A549 (cell line): ENCODE results near the gene MADCAM1. TPM values are rescaled to one million over a fixed set of nuclear protein-coding genes. Genes with fewer than 3 reads are reported as not detected.

Experiments
- ATAC-seq, 2 experiments: fragments of 200-7000 bp in 1 of 2; fragments of >200 bp in 1 of 2; cut with Nextera tagmentation in 1 of 2; cut with Tn5 transposase in 1 of 2; 3 replicates each; pipeline versions ENCODE4 v1.8.0 to v1.9.1; 2018 to 2020; ENCODE audit warnings: mild to moderate bottlenecking in 1 of 2, moderate library complexity in 1 of 2
- CTCF ChIA-PET: fragments of 300-600 bp; sonication (Branson Sonifier 250); formaldehyde crosslinking; extraction: SDS; loops from one replicate; lab custom pipeline; 2021; ENCODE audit warnings: antibody characterized with exemption, inconsistent platforms; lab: Yijun Ruan, JAX
- POLR2A ChIA-PET: fragments of 350-600 bp; formaldehyde crosslinking; extraction: SDS; loops from one replicate; lab custom pipeline; 2021; ENCODE audit warnings: antibody characterized with exemption, inconsistent platforms; lab: Yijun Ruan, JAX
- DNase-seq, 2 experiments: peaks; one replicate each; pipeline versions ENCODE4 v3.0.0 to v3.0.0-alpha.2; 2011 to 2016; ENCODE audit warnings: low read depth in 1 of 2, low spot score in 1 of 2
- FAIRE-seq: peaks from 2 replicates; lab custom pipeline; 2011; peaks lifted over from hg19 to GRCh38; lab: Jason Lieb, UNC
- H3K27ac ChIP-seq, 2 experiments: fragments of >200 bp; sonication (Bioruptor Twin); formaldehyde crosslinking; 3 replicates each; pipeline ENCODE4 v1.5.1; 2016 to 2017
- H3K4me1 ChIP-seq: fragments of >200 bp; sonication (Bioruptor Twin); formaldehyde crosslinking; 3 replicates; pipeline ENCODE4 v1.6.1; 2016
- H3K4me2 ChIP-seq: fragments of >200 bp; sonication (Bioruptor Twin); formaldehyde crosslinking; 3 replicates; pipeline ENCODE4 v1.6.1; 2016
- H3K4me3 ChIP-seq: fragments of >200 bp; sonication (Bioruptor Twin); formaldehyde crosslinking; 3 replicates; pipeline ENCODE4 v1.5.1; 2016
- H3K9me3 ChIP-seq: fragments of >200 bp; sonication (Bioruptor Twin); formaldehyde crosslinking; 3 replicates; pipeline ENCODE4 v1.6.1; 2016
- CBX2 ChIP-seq: fragments of 200-600 bp; sonication (generic); IDR thresholded peaks from 2 replicates; pipeline ENCODE4 v1.6.1; 2016; ENCODE audit warnings: low read depth, mild to moderate bottlenecking, borderline replicate concordance
- CEBPB ChIP-seq, 2 experiments: fragments of >200 bp in 1 of 2; sonication (Bioruptor Twin) in 1 of 2; formaldehyde crosslinking in 1 of 2; IDR thresholded peaks; 2 replicates each; pipeline ENCODE4 v1.6.1; 2012 to 2016
- EP300 ChIP-seq, 2 experiments: fragments of >200 bp; sonication (Bioruptor Twin); formaldehyde crosslinking; IDR thresholded peaks; 2 replicates in 1 of 2; 3 replicates in 1 of 2; pipeline ENCODE4 v1.6.1; 2016 to 2017
- FOSB ChIP-seq: fragments of 250-450 bp; sonication (Bioruptor Pico); IDR thresholded peaks from 2 replicates; pipeline ENCODE4 v1.5.0; 2020; ENCODE audit warnings: mild to moderate bottlenecking, moderate library complexity
- FOSL2 ChIP-seq, 2 experiments: fragments of 450-650 bp in 1 of 2; fragments of >200 bp in 1 of 2; sonication (Bioruptor Twin) in 1 of 2; formaldehyde crosslinking; IDR thresholded peaks; 2 replicates each; pipeline versions ENCODE4 v1.5.0 to v1.6.1; 2016 to 2020; ENCODE audit warnings: mild to moderate bottlenecking in 1 of 2, moderate library complexity in 1 of 2
- HDAC2 ChIP-seq: fragments of 200-600 bp; sonication (generic); IDR thresholded peaks from 2 replicates; pipeline ENCODE4 v1.6.1; 2016
- HEYL ChIP-seq: fragments of 250-450 bp; sonication (Bioruptor Pico); IDR thresholded peaks from 2 replicates; pipeline ENCODE4 v1.8.0; 2021; ENCODE audit warnings: mild to moderate bottlenecking, moderate library complexity
- HOXB5 ChIP-seq: fragments of 250-450 bp; sonication (Bioruptor Pico); IDR thresholded peaks from 2 replicates; pipeline ENCODE4 v1.5.0; 2020; ENCODE audit warnings: mild to moderate bottlenecking, moderate library complexity
- JUN ChIP-seq, 2 experiments: fragments of >200 bp; sonication (Bioruptor Twin); formaldehyde crosslinking; IDR thresholded peaks; 2 replicates in 1 of 2; 3 replicates in 1 of 2; pipeline ENCODE4 v1.6.1; 2016 to 2017
- NPAS2 ChIP-seq: fragments of 250-450 bp; sonication (Bioruptor Pico); IDR thresholded peaks from 2 replicates; pipeline ENCODE4 v1.8.0; 2022; ENCODE audit warnings: mild to moderate bottlenecking, moderate library complexity, borderline replicate concordance
- RAD21 ChIP-seq, 2 experiments: fragments of >200 bp in 1 of 2; sonication (Bioruptor Twin) in 1 of 2; formaldehyde crosslinking in 1 of 2; IDR thresholded peaks in 1 of 2; conservative IDR thresholded peaks in 1 of 2; 2 replicates in 1 of 2; 3 replicates in 1 of 2; pipeline ENCODE4 v1.6.1; 2012 to 2018; ENCODE audit warnings: inconsistent platforms in 1 of 2
- RCOR1 ChIP-seq: fragments of 150-350 bp; IDR thresholded peaks from 2 replicates; pipeline ENCODE4 v1.6.1; 2014; ENCODE audit warnings: antibody characterized with exemption, low read length, low read depth
- RNF2 ChIP-seq: fragments of 200-600 bp; sonication (generic); IDR thresholded peaks from 2 replicates; pipeline ENCODE4 v1.6.1; 2016; ENCODE audit warnings: low read depth, mild to moderate bottlenecking, antibody characterized with exemption, moderate library complexity, borderline replicate concordance
- ZNF302 ChIP-seq: fragments of 250-450 bp; sonication (Bioruptor Pico); IDR thresholded peaks from 2 replicates; pipeline ENCODE4 v1.9.0; 2021; ENCODE audit warnings: inconsistent platforms, mild to moderate bottlenecking, moderate library complexity
- ZSCAN20 ChIP-seq: fragments of 250-450 bp; sonication (Bioruptor Pico); IDR thresholded peaks from 2 replicates; pipeline ENCODE4 v1.8.0; 2022; ENCODE audit warnings: mild to moderate bottlenecking, moderate library complexity
- WGBS: methylation state at CpG from one replicate; pipeline ENCODE4 v1.1.6; 2017; ENCODE audit errors: missing lambda C conversion rate; 5-methylcytosine and 5-hydroxymethylcytosine counted together
- polyA plus RNA-seq, 4 experiments: library from polyadenylated mRNA; depleted of rRNA in 3 of 4; stranded (reverse); fragments of >200 nt; fragmentation: RNase III in 1 of 4; extraction: RNeasy Plus Mini Kit Qiagen cat#74134 plus additional on column Dnase treatment in 1 of 4; gene quantifications; 2 replicates in 3 of 4; 3 replicates in 1 of 4; pipeline ENCODE4 v1.2.3, GENCODE V29; 2011 to 2017
- TF ChIP-seq, protein P1 (sequence below): IDR thresholded peaks from 2 replicates; pipeline ENCODE4 v1.6.1; 2012
- TF ChIP-seq, protein P2 (sequence below): IDR thresholded peaks from 2 replicates; pipeline ENCODE4 v1.6.1; 2012
- TF ChIP-seq, protein P3 (sequence below): IDR thresholded peaks from 2 replicates; pipeline ENCODE4 v1.6.1; 2012; ENCODE audit warnings: low read depth, borderline replicate concordance
- TF ChIP-seq, protein P4 (sequence below): fragments of >200 bp; sonication (Bioruptor Twin); formaldehyde crosslinking; IDR thresholded peaks from 3 replicates; pipeline ENCODE4 v1.6.1; 2016

Gene MADCAM1
- polyA plus RNA-seq, 2 of the 4 experiments (the other 2 are of a cell fraction), result 0.06 to 0.25 TPM

DNA sequence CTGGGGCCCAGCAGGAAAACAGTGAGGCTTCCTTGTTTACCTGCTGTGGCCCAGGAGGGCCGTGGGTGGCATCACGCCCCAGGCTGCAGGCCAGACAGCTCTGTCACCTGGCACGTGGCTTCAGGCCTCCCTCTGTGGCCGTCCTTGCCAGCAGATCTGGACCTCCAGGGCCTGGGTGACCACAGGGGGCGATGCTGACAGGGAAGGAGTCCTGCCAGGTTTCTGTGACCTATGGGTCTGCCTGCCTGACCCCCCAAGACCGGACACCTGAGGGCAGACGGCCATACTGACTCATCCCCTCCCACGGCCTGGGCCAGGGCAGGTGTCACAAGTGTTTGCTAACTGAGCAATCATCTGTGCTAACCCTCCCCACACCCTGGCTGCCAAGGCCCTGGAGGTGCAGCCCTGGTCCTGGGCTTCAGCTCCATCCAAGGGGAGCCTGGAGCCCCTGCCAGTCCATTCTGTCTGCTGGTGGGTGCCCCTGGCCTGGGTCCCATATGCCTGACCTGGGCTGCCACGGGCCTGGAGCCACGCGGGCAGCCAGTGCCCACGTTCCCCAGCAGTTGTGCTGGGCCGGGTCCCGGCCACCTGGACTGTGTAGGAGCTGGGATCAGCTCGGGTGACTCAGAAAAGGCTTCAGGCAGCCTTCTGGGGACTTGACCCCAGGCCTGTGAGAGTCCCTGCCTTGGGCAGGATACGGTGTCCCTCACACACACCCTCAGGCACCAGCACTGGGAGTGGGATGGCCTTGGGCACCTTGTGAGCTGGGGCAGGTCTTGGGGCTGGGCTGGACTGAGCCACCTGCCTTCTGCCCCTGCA is 38.9 kb downstream of the MADCAM1 start:
- 33% methylated on average over 3 of the region's 16 CpGs for WGBS
- H3K27ac ChIP-seq, result peak overlapping the region in 1 of 2 experiments; percentile 70; a peak in 4 of 6 replicates
- ChIA-PET POLR2A (no interaction called here), CTCF (no interaction called here)
- no peak for ATAC-seq
- no peaks in the 10 kb centered on the region for H3K9me3 ChIP-seq
- TF ChIP-seq RNF2 (no peak), RAD21 (conservative IDR thresholded peaks at IDR 0.05 in 1 of 2, IDR thresholded peaks at IDR 0.05 in 1 of 2) (no peak), ZSCAN20 (CRISPR knock-in tag) (no peak), JUN (IDR thresholded peaks at IDR 0.05) (no peak), FOSL2 (IDR thresholded peaks at IDR 0.05) (no peak), FOSL2 (CRISPR knock-in tag; IDR thresholded peaks at IDR 0.05) (0 out of 2 replicates have a peak, but pooled peaks have one; percentile 8), ZNF302 (CRISPR knock-in tag) (no peak), HOXB5 (no peak), RCOR1 (no peak)
- TF ChIP-seq, protein P1, sequence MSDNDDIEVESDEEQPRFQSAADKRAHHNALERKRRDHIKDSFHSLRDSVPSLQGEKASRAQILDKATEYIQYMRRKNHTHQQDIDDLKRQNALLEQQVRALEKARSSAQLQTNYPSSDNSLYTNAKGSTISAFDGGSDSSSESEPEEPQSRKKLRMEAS, result 0 out of 2 replicates have a peak, but pooled peaks have one; percentile 13
- TF ChIP-seq, all 56 proteins: peak for 2
- no peak for DNase-seq
- peak overlapping the region; percentile 50 for H3K4me2 ChIP-seq
- H3K4me3 ChIP-seq, result no peak overlapping the region
- FAIRE-seq, result no peak
- H3K4me1 ChIP-seq, result peaks cover 29% of the 10 kb centered on the region

DNA sequence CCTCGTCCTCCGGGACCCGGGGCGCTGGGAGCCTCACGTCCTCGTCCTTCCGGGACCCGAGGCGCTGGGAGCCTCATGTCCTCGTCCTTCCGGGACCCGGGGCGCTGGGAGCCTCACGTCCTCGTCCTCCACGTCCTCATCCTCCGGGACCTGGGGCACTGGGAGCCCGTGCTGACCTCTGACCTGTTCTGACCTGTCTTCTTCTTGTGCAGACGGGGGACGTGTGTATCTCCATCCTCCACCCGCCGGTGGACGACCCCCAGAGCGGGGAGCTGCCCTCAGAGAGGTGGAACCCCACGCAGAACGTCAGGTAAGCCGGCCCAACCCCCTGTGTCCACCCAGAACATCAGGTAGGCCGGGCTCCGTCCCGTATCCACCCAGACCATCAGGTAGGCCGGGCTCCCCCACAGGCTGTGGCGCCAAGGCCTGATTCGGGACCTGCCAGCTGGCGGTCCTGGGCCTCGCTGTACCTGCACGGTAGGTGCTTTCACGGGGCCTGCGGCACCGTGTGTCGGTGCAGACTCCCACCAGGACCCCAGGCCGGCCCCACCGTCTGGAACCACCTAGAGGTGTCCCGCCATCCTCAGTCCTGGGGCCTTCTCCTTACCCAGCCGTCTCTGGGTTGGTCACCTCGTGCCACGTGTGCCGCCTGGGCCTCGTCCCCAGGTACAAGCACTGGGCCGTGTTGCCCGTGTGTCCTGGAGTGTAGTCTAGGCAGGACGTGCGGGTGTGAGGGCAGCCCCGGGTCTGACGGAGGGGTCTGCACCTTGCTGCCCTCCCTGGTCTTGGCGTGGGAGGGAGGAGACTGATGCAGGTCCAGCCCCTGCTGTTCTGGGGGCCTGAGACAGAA is 40.0 kb downstream of the MADCAM1 start:
- Histone ChIP-seq H3K4me3 (no peak overlapping the region), H3K9me3 (no peaks in the 10 kb centered on the region), H3K27ac (no peak overlapping the region), H3K4me1 (peaks cover 25% of the 10 kb centered on the region), H3K4me2 (no peak overlapping the region)
- CTCF ChIA-PET, result interaction anchor here (1.0 kb wide), 1 partner anchor 30 kb away, joined by 3 read pairs; no protein-coding TSS in a partner anchor
- DNase-seq, result no peak
- TF ChIP-seq CEBPB (IDR thresholded peaks at IDR 0.05) (no peak), CBX2 (no peak), EP300 (IDR thresholded peaks at IDR 0.05) (no peak)
- no peak for FAIRE-seq
- ATAC-seq, result no peak
- POLR2A ChIA-PET, result no interaction called here
- WGBS, result 92% methylated on average over 13 of the region's 55 CpGs

DNA sequence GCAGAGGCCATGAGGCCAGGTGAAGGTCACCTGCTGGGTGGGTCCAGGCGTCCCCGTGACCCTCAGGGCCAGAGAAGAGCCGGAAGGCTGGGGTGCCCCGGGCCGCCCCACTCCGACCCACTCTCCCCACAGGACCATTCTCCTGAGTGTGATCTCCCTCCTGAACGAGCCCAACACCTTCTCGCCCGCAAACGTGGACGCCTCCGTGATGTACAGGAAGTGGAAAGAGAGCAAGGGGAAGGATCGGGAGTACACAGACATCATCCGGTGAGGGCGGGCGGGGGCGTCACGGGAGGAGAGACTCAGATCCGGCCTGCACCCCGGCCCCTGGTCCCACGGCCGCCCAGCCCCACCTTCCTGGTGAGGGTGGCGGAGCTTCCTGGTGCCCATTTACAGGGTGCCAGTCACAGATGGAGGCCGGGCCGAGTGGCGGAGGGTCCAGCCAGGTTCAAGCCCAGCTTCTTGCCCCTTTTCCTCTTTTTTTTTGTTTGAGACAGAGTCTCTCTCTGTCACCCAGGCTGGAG is 40.7 kb downstream of the MADCAM1 start:
- TF ChIP-seq, protein P1, result no peak
- TF ChIP-seq, protein P2, sequence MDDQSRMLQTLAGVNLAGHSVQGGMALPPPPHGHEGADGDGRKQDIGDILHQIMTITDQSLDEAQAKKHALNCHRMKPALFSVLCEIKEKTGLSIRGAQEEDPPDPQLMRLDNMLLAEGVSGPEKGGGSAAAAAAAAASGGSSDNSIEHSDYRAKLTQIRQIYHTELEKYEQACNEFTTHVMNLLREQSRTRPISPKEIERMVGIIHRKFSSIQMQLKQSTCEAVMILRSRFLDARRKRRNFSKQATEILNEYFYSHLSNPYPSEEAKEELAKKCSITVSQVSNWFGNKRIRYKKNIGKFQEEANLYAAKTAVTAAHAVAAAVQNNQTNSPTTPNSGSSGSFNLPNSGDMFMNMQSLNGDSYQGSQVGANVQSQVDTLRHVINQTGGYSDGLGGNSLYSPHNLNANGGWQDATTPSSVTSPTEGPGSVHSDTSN, result no peak
- TF ChIP-seq, protein P3, sequence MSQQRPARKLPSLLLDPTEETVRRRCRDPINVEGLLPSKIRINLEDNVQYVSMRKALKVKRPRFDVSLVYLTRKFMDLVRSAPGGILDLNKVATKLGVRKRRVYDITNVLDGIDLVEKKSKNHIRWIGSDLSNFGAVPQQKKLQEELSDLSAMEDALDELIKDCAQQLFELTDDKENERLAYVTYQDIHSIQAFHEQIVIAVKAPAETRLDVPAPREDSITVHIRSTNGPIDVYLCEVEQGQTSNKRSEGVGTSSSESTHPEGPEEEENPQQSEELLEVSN, result no peak
- TF ChIP-seq EP300 (IDR thresholded peaks at IDR 0.05), result no peak
- no peak for TF ChIP-seq HEYL (CRISPR knock-in tag)
- TF ChIP-seq NPAS2 (CRISPR knock-in tag), result no peak
- TF ChIP-seq HDAC2, result no peak
- TF ChIP-seq FOSB (CRISPR knock-in tag), result no peak
- TF ChIP-seq, protein P4, sequence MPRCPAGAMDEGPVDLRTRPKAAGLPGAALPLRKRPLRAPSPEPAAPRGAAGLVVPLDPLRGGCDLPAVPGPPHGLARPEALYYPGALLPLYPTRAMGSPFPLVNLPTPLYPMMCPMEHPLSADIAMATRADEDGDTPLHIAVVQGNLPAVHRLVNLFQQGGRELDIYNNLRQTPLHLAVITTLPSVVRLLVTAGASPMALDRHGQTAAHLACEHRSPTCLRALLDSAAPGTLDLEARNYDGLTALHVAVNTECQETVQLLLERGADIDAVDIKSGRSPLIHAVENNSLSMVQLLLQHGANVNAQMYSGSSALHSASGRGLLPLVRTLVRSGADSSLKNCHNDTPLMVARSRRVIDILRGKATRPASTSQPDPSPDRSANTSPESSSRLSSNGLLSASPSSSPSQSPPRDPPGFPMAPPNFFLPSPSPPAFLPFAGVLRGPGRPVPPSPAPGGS, result no peak
- no peak for TF ChIP-seq JUN (IDR thresholded peaks at IDR 0.05)
- POLR2A ChIA-PET, result no interaction called here
- Histone ChIP-seq H3K4me3 (no peak overlapping the region), H3K9me3 (no peaks in the 10 kb centered on the region), H3K4me2 (no peak overlapping the region), H3K27ac (no peak overlapping the region), H3K4me1 (peaks cover 25% of the 10 kb centered on the region)
- no peak for ATAC-seq
- no peak for DNase-seq
- 96% methylated on average over 26 of the region's 26 CpGs for WGBS
- FAIRE-seq, result no peak
- CTCF ChIA-PET, result interaction anchor here (0.6 to 1.0 kb wide), 2 partner anchors 9 to 30 kb away, joined by 3 to 4 read pairs; no protein-coding TSS in a partner anchor
